ENCODE measurements around the gene NUDT14. TPM values are rescaled to one million over a fixed set of nuclear protein-coding genes. Genes with fewer than 3 reads are reported as not detected.

The NUDT14 gene
- total RNA-seq, 4 donors from 2014 or later: 12.9 to 19.4 (median 15.7) TPM

DNA sequence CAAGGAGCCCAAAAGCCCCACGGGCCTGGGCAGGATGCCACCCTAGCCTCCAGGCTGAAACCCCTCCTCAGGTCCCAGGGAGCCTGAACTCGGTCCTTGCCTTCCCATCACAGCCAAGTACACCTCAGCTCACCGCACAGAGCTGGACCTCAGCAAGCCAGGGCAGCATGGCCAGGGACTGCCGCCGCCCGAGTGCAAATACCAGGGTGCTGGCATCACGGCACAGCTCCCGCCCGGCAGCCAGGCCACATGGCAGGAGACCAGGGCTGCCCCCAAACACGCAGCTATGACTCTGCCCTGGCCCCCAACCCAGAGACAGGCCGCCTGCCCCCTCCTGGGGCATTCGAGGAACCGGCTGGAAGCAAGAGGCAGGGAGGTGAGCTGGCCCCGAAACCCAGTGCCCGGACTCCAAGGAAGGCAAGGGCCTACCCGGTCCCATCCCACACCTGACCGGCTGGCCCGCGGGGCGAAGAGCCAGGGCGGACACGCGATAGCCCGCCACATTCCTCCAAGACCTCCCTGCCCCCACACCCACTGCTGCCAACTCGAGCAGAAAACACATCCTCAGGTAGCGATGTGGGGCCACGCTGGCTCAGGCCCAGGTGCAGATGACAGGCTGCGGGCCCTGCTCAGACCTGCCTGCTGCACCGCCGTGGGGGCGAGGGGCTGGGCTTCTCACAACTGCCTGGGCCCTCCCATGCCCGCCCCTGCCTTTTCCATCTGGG lies 15.2 kb downstream of the NUDT14 start:
- no peak for DNase-seq (ENCODE audit: low spot score in 2 of 2)
- WGBS, 2 donors: 45 to 68% methylated on average over 5 to 28 of the region's 32 CpGs
- no peak for TF ChIP-seq POLR2A (IDR thresholded peaks at IDR 0.05)
- TF ChIP-seq, protein P1, sequence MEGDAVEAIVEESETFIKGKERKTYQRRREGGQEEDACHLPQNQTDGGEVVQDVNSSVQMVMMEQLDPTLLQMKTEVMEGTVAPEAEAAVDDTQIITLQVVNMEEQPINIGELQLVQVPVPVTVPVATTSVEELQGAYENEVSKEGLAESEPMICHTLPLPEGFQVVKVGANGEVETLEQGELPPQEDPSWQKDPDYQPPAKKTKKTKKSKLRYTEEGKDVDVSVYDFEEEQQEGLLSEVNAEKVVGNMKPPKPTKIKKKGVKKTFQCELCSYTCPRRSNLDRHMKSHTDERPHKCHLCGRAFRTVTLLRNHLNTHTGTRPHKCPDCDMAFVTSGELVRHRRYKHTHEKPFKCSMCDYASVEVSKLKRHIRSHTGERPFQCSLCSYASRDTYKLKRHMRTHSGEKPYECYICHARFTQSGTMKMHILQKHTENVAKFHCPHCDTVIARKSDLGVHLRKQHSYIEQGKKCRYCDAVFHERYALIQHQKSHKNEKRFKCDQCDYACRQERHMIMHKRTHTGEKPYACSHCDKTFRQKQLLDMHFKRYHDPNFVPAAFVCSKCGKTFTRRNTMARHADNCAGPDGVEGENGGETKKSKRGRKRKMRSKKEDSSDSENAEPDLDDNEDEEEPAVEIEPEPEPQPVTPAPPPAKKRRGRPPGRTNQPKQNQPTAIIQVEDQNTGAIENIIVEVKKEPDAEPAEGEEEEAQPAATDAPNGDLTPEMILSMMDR (IDR thresholded peaks at IDR 0.05): no peak
- intact Hi-C loops (cut with DNase I; ENCODE audit: low total_unique reads): loop anchor here (10.0 kb wide), 1 partner anchor 71 kb away; no protein-coding TSS in a partner anchor
- no peak overlapping the region for H3K4me3 ChIP-seq (ENCODE audit: low read depth, poor library complexity, severe bottlenecking)

DNA sequence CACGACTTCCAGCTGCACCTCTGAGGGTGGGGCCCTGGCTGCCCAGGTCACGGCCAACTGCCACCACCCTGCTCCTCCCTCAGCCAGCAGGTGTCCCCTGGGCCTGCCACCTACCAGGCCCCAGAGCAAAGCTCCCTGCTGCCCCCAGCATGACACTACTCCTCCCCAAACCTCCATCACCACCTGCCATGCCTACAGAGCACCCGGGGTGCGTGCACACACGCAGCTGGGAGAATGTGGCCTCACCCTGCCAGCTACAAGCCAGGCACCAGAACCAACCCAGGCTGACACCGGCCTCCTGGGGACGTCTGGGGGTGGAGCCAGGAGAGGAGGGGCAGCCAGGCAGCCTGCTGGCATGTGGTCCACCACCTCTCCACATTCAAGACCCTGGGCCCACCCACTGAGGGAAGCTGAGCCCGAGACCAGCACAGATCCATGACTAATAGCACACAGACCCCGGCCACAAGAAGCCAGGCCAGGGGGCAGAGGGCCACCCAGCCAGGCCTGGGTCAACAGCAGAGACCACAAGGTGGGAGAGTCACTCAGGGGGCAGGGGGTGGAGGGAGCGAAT lies 15.9 kb downstream of the NUDT14 start:
- no peak for DNase-seq (ENCODE audit: low spot score in 2 of 2)
- 42 to 69% methylated on average over 3 to 7 of the region's 10 CpGs for WGBS, 2 donors
- no peak overlapping the region for H3K4me3 ChIP-seq (ENCODE audit: low read depth, poor library complexity, severe bottlenecking)
- intact Hi-C loops (cut with DNase I; ENCODE audit: low total_unique reads): loop anchor here (10.0 kb wide), 1 partner anchor 70 kb away; no protein-coding TSS in a partner anchor
- TF ChIP-seq, protein P1 (IDR thresholded peaks at IDR 0.05): no peak
- TF ChIP-seq POLR2A (IDR thresholded peaks at IDR 0.05): no peak

DNA sequence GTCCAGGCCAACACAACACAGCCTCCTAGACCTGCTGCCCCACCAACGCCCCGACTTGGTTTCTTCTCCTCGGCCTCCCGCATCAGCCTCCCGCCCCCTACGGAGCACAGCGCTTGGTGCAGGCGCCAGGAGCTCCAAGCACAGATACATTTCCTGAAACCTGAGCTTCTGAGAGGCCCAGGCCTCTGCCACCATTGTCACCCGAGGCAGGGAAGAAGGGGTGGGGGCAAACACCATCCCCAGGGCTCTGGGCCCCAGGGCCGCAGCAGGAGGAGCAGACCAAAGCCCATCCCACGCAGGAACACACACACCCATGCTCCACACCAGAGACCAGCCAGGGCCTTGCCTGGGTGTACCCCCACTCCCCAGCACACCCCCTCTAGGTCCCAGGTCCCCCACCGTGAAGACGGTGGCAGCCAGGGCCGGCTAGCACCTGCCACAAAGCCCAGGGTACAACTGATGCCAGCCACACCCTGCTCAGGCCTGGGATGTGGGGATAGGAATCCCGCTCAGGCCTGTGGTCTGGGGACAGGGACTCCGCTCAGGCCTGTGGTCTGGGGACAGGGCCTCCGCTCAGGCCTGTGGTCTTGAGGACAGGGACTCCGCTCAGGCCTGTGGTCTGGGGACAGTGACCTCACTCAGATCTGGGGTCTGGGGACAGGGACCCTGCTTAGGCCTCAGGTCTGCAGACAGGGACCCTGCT lies 17.9 kb downstream of the NUDT14 start:
- TF ChIP-seq POLR2A (IDR thresholded peaks at IDR 0.05): no peak
- TF ChIP-seq, protein P1 (IDR thresholded peaks at IDR 0.05): no peak
- H3K4me3 ChIP-seq (ENCODE audit: low read depth, poor library complexity, severe bottlenecking): no peak overlapping the region
- DNase-seq (ENCODE audit: low spot score in 2 of 2): no peak
- 61 to 62% methylated on average over 11 to 15 of the region's 18 CpGs for WGBS, 2 donors
- intact Hi-C loops (cut with DNase I; ENCODE audit: low total_unique reads): loop anchor here (10.0 kb wide), 1 partner anchor 68 kb away; no protein-coding TSS in a partner anchor

DNA sequence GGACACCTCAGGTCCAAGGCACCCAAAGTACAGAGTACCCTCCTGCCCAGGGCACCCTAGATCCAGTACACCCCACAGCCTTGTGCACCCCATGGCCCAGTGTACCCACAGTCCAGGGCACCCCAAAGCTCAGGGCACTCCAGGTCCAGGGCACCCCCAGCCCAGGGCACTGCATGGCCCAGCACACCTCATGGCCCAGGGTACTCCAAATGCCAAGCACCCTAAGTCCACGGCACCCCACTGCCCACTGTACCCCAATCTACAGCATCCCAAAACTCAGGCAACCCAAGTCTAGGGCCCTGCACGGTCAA lies 18.5 kb downstream of the NUDT14 start:
- intact Hi-C loops (cut with DNase I; ENCODE audit: low total_unique reads): loop anchor here (10.0 kb wide), 1 partner anchor 68 kb away; no protein-coding TSS in a partner anchor

DNA sequence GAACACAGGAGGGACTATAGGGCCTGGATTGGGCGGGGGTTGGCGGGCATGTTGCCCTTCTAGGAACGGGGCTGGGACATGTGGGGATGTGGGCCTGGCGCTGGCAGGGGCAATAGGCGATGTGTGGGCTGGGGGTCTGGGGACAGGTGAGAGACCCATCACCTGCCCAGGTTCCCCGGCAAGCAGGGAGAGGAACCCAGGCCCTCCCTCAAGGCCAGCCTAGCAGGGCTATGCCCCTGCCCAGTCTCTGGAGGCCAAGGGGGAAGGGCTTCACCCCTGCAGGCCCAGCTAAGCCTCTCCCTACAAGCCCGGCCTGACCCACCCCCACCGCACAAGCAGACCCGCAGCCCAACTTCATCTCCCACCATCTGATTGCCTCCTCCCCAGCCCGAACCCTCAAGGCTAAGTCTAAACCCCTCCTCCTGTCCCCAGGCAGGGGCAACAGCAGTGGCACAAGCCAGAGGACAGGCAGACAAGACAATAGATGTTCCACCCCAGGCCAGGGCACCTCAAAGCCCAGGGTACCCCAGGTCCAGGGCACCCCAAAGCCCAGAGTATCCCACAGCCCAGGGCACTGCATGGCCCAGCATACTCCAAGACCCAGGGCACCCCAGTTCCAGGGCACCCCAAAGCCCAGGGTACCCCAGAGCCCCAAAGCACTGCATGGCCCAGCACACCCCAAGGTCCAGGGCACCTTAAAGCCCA lies 19.0 kb downstream of the NUDT14 start:
- no peak for DNase-seq (ENCODE audit: low spot score in 2 of 2)
- intact Hi-C loops (cut with DNase I; ENCODE audit: low total_unique reads): loop anchor here (10.0 kb wide), 1 partner anchor 67 kb away; no protein-coding TSS in a partner anchor
- TF ChIP-seq POLR2A (IDR thresholded peaks at IDR 0.05): no peak
- TF ChIP-seq, protein P1 (IDR thresholded peaks at IDR 0.05): no peak
- no peak overlapping the region for H3K4me3 ChIP-seq (ENCODE audit: low read depth, poor library complexity, severe bottlenecking)
- 72 to 74% methylated on average over 7 to 10 of the region's 10 CpGs for WGBS, 2 donors

More for the DNA sequence above, 18.5 kb downstream of the NUDT14 start:
- no peak for DNase-seq (ENCODE audit: low spot score in 2 of 2)
- H3K4me3 ChIP-seq (ENCODE audit: low read depth, poor library complexity, severe bottlenecking): no peak overlapping the region
- WGBS, 2 donors: 85 to 95% methylated on average over 2 of the region's 2 CpGs
- TF ChIP-seq POLR2A (IDR thresholded peaks at IDR 0.05): no peak
- TF ChIP-seq, protein P1 (IDR thresholded peaks at IDR 0.05): no peak

Measured in lower leg skin (tissue), 4 donors.